NCI-H226 (cell line): ENCODE results near the gene PTPRN2.
"Not testable (repeated sequence)": the region's sequence is repeated elsewhere in the genome, so short reads cannot be mapped to it uniquely, and the experiment has no call there.

ENCODE experiments used
- DNase-seq: peaks from one replicate; pipeline ENCODE4 v3.0.0-alpha.2; 2015

Gene PTPRN2

DNA sequence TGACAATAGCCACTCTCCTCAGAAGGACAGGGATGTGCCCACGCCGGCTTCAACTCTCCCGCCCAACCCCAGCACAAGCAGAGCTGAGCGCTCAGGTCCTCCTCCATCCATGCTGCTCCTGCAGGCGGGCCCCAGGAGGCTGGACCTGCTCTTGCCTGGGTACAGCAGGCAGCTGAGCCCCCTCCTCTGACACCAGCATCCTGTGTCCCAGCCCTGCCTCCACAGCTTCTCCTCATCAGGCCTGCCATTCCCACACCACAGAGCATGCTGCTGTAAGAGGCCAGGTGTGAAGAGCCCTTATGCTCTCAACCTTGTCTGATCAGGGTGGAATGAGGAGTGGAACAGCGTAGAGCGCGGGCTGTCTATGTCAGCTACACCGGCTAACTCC lies 302.2 kb downstream of the PTPRN2 start:
- no peak for DNase-seq

DNA sequence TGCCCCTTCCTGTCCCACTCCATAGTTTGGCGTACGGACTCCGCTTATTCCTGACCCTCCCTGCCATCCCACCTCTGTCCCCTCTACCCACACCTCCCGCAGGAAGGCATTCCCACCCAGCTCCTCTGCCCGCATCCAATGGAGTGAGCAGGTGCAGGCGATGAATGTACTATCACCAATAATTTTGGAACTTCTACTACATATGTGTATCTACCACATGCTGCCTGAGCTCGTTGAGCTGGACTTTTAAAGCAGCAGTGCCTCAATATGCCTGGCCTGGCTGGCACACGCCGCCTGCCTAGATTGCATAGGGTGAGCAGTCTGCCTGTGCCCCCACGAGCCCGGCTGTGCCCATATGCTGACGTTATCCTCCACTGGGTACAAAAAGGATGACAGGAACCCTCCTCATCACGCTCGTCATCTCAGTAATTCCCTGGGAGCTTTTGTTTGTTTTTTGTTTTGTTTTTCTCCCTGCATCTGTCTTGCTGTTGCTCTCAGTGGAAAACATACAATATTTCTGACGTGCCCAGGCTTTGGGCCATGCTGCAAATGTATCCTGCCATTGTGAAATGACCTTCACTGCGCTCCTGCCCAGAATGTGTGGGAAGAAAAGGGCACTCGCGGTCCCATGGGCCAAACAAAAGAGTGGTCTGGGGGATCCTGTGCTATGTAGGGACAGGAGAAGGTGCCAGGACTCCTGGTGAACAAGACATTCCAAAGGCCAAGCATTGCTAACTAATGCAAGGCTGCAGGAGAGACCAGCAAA lies 302.8 kb downstream of the PTPRN2 start:
- no peak for DNase-seq

DNA sequence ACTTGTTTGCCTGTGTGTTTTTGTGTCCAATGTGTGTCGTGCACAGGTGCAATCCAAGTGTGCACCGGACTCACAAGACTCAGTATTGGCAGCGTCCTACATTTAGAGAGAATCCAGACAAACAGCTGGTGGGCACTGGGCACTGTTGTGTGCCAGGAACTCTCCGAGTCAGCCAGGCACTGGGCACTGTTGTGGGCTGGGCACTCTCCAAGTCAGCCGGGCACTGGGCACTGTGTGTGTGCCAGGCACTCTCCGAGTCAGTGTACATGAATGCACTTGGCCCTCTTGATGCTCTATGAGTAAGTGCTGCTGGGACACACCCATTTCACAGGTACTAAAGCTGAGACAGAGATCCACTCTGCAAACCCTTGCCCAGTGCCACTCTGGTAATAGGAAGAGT lies 303.5 kb downstream of the PTPRN2 start:
- no peak for DNase-seq

DNA sequence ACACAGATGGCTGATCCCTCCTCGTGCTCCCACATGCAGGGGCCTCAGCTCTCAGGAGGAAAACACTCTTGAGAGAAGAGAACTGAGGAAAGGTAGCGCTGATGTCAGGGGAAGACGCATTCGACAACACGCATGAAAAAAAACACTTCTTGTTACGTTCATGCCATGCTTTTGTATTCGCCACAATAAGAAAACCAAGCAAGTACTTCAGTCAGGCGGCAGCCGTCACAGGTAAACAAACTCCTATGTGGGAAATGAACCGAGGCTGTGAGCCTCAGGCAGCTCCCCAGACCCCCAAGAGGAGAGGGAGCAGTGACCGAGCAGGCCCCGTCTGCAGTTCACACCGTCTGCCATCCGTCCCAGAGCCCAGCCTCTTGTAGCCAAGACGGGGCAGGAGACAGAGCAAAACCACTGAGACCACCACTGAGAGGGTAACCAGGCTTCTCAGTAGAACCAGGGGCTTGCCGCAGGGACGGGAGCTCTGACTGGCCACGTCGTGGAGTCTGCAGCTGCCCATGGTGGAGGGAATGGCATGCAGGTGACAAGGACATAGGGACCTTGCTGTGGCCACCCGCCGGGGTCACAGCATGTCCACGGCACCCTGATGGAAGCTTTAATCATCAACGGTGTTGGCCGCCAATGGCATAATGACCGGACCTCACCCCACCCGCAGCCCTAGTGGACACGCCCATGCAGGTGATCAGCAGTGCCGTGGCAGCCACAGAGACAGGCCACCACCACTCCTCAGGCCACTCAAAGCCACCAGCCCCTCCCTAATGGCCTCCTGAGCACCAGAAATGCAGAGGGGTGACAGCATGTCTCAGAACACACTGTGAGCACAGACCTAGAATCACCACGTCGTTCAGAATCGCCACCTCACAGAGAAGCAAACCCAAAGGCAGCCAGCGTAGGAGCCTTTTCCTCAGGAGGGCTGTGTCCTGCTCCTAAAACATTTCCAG lies 304.3 kb downstream of the PTPRN2 start:
- DNase-seq = no peak

DNA sequence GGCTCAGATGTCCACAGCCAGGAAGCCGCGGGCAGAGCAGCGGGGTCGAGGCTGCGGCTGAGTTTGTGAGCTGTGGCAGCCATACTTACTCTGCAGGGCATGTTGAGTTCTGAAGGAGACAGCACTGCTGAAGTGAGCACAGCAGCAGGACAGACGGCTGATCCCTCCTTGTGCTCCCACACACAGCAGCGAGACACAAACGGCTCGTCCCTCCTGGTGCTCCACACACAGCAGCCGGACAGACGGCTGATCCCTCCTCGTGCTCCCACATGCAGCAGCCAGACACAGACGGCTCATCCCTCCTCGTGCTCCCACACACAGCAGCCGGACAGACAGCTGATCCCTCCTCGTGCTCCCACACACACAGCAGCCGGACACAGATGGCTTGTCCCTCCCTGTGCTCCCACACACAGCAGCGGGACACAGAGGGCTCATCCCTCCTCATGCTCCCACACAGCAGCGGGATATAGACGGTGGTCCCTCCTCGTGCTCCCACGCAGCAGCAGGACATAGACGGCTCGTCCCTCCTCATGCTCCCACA lies 305.1 kb downstream of the PTPRN2 start:
- no peak for DNase-seq

DNA sequence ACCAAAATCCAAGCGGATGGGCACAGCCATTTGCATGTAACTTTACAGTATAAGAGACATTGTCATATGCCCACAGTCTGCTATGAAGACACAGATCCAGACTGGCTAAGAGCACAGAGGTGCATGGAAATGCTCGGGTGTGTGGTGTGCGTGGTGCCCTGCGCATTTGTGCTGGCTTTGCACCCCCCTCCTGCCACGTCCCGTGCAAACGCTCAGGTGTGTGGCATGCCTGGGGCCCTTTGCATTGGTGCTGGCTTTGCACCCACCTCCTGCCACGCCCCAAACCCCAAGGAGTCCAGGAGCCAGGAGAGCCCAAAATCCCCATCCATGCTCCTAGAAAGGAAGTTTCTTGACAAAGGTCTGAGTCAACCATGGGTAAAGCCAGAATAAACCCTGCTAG lies 306.2 kb downstream of the PTPRN2 start:
- no peak for DNase-seq

DNA sequence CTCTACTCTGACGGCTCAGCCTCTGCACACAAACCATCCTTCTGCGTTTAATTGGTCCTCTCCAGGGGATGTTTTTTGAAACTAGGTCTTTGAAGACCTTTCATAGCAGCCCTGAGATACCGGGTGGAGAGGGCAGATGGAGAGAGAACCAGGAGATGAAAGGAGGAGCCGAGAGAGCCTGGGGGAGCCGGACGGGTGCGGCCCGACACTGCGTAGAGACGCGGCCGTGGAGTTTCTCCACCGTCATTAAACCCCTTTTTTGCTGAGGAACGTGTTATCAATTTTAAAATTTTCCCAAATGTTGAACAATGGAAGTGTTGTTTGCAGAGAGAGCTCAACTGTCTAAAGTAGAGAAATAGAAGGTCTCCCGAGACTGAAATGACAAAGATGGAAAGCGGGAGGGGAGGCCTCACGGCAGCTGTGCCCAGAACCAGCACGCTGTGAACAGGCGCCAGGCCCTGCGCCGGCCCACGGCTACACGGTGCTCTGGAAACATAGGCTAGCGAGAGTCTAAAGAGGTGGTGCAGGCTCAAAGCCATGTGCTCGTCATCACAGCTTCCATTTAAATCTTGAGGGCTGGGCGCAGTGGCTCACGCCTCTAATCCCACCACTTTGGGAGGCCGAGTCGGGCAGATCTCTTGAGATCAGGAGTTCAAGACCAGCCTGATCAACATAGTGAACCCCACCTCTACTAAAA lies 307.0 kb downstream of the PTPRN2 start:
- DNase-seq = no peak

DNA sequence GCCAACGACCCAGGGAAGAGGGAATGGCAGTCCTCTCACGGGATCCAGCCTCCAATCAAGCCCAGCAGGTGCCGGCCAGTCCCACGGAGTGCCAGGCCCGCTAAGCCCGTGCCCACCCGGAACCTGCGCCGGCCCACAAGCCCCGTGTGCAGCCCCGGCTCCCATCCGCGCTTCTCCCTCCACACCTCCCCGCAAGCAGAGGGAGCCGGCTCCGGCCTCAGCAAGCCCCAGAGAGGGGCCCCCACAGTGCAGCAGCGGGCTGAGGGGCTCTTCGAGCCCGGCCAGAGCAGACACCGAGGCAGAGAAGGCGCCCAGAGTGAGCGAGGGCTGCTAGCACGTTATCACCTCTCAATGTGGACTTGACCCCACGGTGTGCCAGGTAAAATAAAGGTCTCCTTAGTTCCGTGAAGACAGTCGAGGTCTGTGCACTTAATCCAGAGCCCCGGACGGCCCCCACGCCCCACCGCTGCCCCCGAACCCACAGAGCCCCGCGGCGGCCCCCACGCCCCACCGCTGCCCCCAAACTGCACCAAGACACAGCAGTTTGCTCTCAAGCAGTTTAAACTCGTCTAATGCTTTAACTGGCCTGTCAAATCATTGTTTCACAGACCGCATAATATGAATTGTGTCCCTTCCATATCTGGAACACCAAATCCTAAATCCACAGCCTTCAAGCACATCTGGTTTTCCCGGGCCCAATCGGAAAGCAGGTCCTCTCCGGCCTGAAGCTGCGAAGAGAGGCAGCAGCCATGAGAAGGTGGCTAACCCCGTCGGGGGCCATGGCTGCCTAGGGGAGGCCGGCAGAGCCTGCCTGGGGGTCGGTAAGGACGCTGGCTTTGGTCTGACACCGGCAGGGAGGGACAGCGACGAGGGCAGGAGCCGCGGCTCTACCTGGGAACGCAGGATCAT lies 307.8 kb downstream of the PTPRN2 start:
- no peak for DNase-seq

DNA sequence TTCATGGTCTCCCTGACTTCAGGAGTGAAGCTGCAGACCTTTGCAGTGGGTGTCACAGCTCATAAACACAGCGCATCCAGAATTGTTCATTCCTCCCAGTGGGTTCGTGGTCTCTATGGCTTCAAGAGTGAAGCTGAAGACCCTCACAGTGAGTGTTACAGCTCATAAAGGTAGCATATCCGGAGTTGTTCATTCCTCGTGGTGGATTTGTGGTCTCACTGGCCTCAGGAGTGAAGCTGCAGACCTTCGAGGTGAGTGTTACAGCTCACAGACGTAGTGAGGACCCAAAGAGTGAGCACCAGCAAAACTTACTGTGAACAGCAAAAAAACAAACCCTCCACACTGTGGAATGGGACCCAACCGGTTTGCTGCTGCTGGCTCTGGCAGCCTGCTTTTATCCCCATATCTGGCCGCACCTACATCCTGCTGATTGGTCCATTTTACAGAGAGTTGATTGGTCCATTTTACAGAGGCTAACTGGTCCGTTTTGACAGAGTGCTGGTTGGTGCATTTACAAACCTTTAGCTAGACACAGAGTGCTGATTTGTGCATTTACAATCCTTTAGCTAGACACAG lies 308.8 kb downstream of the PTPRN2 start:
- no peak for DNase-seq

DNA sequence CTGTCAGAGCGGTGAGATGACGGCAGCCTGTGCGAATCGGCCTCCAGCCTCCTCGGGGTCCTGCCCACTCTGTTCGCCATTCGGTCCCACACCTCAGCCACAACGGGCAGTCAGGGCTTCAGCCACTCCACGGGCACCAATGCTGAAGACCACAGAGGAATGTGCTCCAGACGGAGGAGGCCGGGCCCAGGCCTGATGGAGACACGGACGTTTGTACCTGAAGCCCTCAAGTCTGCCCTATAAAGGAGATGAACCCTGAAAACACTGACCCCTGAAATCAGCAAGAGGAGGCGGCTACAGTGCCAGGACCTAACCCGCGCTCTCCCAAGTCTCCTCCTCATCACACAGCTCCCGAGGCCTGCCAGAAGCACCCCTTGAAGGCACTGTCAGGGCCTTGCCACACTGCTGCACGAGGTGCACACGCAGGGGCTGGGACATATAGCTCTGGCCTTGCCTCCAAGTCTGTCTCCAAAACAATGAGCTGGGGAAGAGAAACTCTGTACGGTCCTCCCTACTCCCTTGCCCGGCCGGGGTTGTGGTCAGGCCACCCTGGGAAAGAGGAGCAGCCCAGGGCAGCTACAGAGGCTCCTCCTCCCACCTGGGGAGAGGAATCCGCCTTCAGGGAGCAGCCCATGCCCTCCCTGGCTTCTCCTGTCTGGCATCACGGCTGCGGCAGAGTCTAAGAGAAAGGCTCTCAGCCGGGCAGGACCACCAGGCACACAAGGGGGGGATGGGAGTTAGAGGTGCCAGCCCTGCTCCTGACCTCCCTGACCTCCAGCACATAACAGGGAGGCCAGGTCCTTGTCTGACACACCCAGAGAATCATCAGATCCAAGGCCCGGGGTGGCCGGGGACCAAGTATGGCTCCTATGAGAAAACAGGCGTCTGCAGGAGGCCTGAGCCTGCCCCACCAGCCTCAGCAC lies 310.1 kb downstream of the PTPRN2 start:
- DNase-seq = no peak

DNA sequence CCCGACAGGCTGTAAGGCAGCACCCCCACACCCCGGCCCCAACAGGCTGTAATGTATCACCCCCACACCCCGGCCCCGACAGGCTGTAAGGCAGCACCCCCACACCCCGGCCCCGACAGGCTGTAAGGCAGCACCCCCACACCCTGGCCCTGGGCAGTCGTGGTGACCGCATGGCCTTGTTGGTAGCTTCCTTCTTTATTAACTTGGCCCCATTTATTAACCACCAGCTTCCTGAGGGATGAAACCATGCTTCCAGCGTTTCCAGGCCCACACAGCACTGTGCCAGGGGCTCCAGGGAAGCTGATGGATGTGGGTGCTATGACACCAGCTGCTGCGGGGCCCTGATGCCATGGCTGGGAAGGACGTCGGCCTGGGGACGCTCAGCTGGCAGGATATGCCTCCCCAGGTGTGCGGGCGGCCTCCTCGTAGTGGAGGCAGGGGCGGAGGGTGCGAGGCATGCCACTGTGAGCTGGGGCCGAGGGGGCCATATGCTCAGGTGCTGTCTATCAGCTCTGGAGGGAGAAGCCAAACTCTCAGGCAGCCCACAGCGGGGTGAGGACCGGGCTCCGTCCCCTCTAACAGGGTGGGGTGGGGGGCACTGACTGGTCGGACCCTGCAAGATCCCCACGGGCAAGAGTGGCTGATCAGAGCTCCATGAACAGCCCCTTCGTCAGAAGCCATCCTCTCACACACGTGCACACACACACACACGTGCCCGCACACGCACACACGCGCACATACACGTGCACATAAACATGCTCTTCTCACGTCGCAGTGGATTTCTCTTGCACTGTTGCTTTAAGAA lies 311.0 kb downstream of the PTPRN2 start:
- DNase-seq = no peak

DNA sequence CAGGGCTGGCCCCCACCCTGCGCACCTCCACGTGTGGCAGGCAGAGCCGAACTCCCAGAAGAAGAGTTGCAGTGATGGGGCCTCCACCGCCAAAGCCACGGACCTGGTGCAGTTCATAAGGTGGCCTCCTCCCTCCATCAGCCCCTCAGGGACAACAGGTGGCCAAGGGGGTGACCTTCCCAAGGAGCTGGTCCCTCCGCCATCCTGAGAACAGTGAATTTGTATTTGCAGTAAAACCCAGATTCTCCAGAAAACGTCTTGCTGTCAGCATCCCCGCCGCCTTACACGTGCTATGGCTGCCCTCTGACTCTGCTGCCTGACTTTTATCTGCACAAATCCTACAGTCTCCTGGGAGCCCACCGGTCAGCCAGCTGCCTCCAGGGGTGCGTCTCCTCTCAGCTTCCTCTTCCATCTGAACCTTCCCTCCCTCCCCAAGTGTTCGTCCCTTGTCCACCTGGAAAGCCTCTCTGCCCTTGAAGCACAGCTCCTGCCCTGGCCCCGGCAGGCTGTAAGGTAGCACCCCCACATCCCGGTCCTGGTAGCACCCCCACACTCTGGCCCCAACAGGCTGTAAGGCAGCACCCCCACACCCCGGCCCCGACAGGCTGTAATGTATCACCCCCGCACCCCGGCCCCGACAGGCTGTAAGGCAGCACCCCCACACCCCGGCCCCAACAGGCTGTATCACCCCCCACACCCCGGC lies 311.8 kb downstream of the PTPRN2 start:
- no peak for DNase-seq

DNA sequence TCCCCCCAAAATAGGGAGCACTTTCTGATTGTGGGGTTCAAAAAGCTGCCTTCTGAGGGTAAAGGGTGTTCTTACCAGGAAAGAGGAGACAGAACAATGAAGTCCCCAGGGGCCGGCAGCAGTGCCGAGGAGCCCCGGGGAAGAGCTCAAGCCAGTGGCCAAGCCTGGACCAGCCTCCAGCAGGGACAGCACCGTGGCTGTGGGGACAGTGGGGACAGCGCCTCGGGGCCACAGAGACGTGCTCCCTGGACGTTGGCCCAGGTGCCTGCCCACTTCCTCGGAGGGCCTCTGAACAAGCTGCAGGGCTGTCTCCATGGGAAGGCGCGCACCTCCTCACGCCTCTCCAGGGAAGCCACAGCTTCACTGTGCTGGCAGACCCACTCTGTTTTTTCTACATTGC lies 312.6 kb downstream of the PTPRN2 start:
- no peak for DNase-seq

DNA sequence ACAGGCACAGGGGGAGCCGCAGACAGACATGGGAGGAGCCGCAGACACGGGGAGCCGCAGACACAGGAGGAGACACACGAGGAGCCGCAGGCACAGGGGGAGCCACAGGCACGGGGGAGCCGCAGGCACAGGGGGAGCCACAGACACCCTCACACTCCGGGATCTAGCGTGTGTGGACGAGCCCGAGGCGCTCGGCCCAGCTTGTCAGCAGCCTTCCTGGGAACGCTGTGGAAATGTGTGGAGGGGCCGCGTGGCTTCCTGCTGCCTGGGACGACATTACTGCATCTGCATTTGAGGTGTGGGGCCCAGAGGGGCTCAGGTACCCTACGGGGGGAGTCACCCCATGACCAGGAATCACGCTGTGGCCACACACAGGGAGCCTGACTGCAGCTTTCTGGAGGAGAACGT lies 313.2 kb downstream of the PTPRN2 start:
- no peak for DNase-seq

DNA sequence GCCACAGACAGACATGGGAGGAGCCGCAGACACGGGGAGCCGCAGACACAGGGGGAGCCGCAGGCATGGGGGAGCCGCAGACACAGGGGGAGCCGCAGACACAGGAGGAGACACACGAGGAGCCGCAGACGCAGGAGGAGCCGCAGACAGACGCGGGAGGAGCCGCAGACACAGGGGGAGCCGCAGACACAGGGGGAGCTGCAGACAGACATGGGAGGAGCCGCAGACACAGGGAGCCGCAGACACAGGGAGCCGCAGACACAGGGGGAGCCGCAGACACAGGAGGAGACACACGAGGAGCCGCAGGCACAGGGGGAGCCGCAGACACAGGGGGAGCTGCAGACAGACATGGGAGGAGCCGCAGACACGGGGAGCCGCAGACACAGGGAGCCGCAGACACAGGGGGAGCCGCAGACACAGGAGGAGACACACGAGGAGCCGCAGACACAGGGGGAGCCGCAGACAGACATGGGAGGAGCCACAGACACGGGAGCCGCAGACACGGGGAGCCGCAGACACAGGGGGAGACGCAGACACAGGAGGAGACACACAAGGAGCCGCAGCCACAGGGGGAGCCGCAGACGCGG lies 313.8 kb downstream of the PTPRN2 start:
- DNase-seq = not testable (repeated sequence)

DNA sequence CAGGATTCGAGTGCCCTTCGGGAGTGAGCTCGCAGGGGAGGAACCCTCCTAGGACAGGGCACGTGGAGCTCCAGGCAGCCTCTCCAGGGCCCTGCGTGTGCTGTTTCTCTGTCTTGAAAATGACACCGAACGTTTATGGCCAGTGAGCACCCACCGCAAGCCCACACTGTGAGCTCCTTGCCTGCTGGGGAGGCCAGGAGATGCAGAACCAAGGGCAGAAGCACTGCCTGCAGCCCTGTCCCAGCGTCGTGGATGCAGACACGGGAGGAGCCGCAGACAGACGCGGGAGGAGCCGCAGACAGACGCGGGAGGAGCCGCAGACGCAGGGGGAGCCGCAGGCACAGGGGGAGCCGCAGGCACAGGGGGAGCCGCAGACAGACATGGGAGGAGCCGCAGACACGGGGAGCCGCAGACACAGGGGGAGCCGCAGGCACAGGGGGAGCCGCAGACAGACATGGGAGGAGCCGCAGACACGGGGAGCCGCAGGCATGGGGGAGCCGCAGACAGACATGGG lies 314.4 kb downstream of the PTPRN2 start:
- no peak for DNase-seq

DNA sequence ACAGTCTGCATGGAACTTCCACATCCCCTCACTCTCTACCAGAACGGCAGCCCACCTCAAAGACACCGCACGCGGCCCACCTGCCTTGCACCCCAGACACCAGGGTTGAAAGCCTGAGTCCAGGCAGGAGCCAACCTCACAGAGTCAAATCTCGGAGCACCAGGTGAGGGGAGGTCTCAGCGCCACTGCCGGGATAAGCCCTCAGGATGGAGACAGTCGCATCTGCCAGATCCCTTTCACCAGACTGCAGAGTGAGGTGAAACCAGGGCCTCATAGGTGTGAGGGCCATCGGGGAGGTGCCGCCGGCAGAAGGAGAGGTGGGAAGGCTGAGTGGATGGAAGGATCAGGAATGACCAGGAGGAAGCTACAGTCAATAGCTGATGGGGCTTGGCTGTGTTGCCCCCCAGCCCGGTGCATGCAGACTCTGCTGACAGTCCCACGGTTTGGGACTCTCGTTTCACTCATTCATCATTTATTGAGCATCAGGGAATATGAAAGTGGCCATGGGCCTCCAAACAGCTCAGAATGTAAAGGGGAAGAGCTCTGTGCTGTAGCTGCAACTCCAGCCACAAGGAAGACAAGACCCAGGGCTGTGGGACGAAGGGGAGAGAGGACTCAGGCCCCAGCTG lies 315.0 kb downstream of the PTPRN2 start:
- no peak for DNase-seq

DNA sequence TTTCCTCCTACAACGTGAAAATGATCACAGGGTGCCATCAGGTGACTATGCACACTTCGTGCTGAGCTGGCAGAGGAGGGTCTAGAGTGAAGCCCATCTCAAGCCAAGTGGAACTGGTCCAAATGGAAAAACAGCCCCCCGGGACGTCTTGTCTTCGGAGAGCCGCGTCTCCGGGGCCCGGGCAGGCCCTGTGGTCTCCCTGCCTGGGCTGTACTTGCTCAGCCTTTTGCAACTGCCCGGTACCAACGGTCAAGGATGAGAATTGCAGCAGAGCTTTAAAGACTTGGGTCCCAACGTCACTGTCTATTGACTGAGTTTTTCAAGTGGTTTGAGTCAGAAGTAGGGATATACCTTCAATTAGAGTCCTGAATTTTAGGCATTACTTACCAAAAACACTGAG lies 315.5 kb downstream of the PTPRN2 start:
- DNase-seq = no peak
